ENCODE measurements around the gene NXN. TPM values are rescaled to one million over a fixed set of nuclear protein-coding genes. Genes with fewer than 3 reads are reported as not detected.

NXN gene
- total RNA-seq, 4 donors from 2014 or later: 6.8 to 16.6 (median 11.1) TPM

GRCh38 chr17:1021147-1021546 lies 41.6 kb upstream of the NXN start:
- DNase-seq (ENCODE audit: low spot score) (no peak), ATAC-seq (ENCODE audit: low FRiP score) (no peak)
- TF ChIP-seq CTCF (IDR thresholded peaks at IDR 0.05): no peak

- ATAC-seq (ENCODE audit: low FRiP score) (no peak), DNase-seq (ENCODE audit: low spot score) (no peak)
- no peak for TF ChIP-seq CTCF (IDR thresholded peaks at IDR 0.05)
These were observed 39.9 kb upstream of the NXN start for GRCh38 chr17:1019451-1019850.

GRCh38 chr17:1018547-1018946 lies 39.0 kb upstream of the NXN start:
- no peak for ATAC-seq (ENCODE audit: low FRiP score)

GRCh38 chr17:1013729-1014090 lies 34.1 kb upstream of the NXN start:
- no peak for TF ChIP-seq CTCF (IDR thresholded peaks at IDR 0.05)
- no peak for DNase-seq (ENCODE audit: low spot score)
- no peak for ATAC-seq (ENCODE audit: low FRiP score)

More at GRCh38 chr17:1018547-1018946, 39.0 kb upstream of the NXN start:
- no peak for DNase-seq (ENCODE audit: low spot score)
- no peak for TF ChIP-seq CTCF (IDR thresholded peaks at IDR 0.05)

- DNase-seq (ENCODE audit: low spot score): no peak
- ATAC-seq (ENCODE audit: low FRiP score): no peak
- TF ChIP-seq CTCF (IDR thresholded peaks at IDR 0.05): no peak
These were observed 33.5 kb upstream of the NXN start for GRCh38 chr17:1012823-1013728.

GRCh38 chr17:1011760-1012735 lies 32.5 kb upstream of the NXN start:
- no peak for ATAC-seq (ENCODE audit: low FRiP score)
- DNase-seq (ENCODE audit: low spot score): no peak
- no peak for TF ChIP-seq CTCF (IDR thresholded peaks at IDR 0.05)

Data from omental fat pad (tissue), 4 donors.